Upper lobe of left lung (tissue), 4 donors: Measurements from ENCODE around the gene RNH1.

Experiments
- CTCF ChIP-seq, 6 experiments: fragments of 450-650 bp in 4 of 6; fragments of 200-600 bp in 2 of 6; sonication (generic) in 2 of 6; IDR thresholded peaks; one replicate each; pipeline ENCODE4 v1.5.1; 2016 to 2019; ENCODE audit warnings: antibody characterized with exemption in 6 of 6
- POLR2A ChIP-seq, 4 donors: fragments of 450-650 bp; IDR thresholded peaks; one replicate each; pipeline ENCODE4 v1.5.1; 2016 to 2017; ENCODE audit warnings: antibody characterized with exemption in 4 of 4, mild to moderate bottlenecking in 2 of 4

GRCh38 chr11:479311-479710 lies 27.7 kb downstream of the RNH1 start:
- TF ChIP-seq CTCF (IDR thresholded peaks at IDR 0.05) (no peak), POLR2A (IDR thresholded peaks at IDR 0.05) (no peak)
